NCI-H146 treated with DMSO at 0.1 percent for 48 hours (cell line): ENCODE data around the gene WDR86.

Source experiments
- DNase-seq: peaks from one replicate; lab custom pipeline; 2025; ENCODE audit not compliant: unreplicated experiment; lab: John Stamatoyannopoulos, UW

The WDR86 gene

DNA sequence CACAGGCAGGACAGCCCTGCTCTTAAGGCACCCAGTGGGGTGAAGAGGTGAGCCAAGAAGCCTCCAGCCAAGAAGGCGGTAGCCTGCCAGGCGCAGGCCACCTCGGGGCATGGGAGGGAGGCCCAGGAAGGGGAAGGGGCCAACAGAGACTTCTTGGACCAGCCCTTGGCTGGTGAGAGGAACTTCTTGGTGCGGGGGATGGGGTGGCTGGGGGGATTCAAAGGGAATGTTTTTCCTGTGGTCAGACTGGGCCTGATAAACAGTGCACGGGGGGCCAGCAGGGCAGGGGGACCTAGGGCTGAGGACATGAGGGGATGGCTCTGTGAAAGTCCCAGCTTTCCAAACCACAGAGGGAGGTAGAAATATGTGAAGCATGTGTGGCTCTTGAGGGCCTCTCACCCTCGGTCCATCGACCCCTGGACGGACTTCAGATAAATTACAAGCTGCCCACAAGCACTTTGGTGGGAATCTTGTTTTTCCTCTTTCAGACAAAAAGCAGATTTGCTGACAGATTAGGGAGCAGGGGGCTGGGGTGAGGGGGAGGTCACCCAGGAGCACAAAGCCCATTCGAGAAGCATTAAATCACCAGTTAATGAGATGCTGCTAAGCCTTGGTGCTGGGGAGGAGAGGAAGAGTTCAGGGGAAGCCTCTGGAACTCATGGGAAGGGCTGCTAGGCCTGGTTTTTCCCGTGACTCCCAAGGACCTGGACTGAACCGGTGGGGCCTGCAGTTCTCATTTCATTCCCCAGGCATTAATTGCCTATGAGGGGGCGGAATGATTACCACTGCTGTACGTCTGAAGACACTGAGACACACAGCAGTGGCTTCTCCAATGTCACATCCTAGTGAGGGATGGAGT, 18.8 kb upstream of the WDR86 start:
- DNase-seq, result no peak

DNA sequence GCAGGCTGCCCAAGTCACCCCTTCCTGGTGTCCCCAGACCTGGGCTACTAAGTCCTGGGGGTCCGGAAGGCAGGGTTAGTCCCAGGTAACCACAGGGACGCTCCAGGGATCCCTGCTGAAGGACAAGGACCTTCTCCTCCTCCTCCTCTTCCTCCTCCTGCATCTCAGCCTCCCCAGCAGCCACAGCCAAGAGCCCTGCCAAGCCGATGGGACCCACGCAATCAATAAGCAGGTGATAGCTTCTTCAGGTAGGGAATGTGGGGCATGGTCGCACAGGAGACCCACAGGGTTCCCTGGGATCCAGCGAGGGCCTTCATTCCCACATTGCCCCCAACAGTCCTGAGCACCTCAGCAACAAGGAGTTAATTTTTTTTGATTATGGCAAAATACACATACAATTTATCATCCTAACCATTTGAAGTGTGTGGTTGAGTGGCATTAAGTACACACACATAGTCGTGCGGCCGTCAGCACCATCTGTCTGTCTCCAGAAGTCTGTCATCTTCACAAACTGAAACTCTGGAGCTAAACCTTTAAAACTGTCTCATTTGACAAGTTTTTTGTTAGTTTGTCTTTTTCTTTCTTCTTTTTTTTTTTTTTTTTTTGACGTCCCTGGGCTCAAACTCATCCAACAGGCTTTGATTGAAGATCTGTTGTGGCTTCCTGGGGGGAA, 18.0 kb upstream of the WDR86 start:
- no peak for DNase-seq

DNA sequence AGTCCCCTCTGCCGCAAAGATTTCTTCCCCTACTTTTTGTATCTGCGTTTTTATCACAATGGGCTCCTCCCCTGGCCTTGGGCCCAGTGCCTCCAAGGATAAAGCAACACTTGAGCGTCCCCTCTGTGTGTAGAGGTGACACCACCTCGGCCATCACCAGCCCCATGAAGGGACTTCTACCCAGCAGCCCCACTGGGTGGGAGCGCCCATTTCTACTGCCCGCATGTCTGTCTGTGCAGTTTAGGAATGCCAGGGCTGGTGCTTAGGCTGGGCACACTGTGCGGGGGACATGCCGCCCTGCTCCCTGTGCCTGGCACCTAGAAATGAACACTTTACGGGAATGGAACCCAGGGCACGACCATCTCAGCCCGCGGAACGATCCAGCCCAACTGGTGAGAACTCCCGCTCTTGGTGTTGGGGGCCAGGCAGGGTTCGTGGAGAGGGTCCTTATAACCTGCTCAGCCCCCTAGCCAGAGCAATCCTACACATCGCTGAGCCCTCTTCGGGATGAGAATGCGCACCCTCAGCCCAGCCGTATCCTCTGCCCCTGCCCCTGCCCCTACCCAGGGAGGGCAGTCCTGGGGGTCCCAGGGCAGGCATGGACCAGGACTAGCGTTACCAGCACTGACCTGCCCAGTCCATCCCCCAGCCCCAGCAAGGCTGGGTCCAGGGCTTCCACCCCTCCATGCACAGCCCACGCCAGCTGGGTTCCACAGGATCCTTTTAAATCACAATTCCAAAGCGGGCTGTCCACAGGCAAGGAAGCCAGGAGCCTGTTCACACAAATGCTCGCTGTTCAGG, 17.3 kb upstream of the WDR86 start:
- no peak for DNase-seq

DNA sequence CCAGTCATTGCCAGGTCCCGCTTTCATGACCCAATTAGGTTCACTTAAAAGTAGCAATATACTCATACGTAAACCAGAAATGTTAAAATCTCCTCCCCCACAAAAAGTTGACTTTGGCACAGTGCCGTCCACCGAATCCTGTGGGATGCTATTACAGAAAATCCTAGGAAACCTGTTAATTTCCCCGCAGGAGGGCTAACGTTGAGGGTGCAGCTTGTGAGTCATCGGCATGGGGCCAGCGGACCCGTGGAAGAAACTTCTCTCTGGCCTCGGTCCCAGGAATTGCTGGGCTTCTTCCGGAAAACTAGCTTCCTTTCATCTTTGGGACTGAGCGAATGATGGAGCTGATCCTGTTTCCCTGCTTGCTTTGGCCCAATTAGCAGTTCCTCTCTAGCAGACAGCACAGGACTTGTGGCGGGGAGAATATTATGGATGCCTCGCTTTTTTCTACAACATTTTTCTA, 16.6 kb upstream of the WDR86 start:
- no peak for DNase-seq

DNA sequence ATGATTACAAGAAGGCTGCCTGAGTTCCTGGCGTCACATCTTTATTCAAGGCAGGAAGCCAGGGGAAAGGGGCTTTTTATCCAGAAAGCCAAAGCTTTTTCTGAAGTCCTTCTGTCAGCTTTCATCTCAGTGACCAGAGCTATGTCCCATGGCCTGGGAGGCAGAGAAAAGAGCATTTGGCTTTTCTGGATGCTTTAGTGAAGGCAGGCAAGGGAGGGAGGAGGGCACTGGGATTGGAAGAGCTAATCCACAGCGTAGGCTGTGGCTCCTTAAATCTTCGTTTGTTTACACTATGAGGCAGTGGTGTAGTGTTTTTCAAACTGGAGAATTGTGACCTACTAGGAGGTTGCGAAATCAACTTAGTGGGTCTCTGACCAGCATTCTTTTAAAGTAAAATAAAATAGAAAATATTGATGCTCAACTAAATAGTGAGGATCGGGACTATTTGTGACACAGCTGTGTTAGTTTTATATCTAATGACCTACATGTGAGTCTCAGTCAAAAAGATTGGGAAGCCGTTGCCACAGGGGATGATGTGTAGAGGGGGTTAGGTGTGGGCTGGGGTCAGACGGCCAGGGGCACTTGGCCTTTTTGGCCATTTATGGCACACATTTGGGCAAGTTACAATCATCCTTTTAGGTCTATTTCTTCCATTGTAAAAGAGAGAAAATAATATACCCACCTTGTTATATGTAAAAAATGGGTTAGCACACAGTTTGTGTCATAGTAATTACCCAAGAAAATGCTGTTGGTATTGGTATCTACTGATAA, 16.0 kb upstream of the WDR86 start:
- DNase-seq, result no peak

DNA sequence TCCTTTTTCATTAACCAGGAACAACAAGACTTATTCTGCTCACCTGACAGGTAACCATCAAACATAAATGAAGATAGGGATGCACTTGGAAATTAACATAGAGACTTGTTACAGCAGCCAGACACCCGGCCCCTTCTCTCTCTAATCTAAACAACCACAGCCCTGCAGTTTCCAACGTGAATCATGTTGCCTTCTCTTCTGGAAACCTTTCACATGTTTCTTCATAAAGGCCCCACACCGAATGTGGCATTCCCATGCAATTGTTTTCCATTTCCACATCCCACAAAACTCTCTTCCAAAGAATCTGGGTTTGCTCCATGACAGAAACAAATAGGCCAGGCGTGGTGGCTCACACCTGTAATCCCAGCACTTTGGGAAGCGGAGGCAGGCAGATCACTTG, 15.0 kb upstream of the WDR86 start:
- no peak for DNase-seq

DNA sequence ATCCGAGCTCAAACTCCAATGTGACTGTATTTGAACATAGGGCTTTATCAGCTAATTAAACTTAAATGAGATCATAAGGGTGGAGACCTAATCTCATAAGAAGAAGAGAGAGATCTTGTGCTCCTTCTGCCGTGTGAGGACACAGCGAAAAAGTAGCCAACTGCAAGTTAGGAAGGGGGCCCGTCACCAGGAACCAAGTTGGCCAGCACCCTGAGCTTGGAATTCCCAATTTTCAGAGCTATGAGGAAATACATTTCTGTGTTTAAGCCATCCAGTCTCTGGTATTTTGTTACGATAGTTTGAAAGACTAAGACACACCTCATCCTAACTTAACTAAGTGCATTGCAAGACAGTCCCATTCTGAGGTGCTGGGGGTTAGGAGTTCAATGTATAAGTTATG, 14.1 kb upstream of the WDR86 start:
- no peak for DNase-seq

DNA sequence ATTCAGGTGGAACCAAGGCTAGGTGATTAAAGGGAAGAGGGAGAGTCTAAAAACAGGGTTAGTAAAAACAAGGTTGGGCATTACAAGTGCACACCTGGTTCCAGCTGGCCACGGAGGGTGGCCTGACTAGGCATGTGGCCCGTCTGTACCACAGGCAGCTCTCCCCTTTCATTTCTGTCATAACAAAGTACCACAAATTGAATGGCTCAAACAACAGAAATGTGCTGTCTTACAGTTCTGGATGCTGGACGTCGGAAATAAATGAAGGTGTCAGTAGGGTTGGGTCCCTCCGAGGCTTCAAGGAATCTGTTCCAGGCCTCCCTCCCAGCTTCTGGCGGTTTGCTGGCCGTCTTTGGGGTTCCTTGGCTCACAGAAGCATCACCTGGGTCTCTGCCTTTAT, 13.4 kb upstream of the WDR86 start:
- no peak for DNase-seq

DNA sequence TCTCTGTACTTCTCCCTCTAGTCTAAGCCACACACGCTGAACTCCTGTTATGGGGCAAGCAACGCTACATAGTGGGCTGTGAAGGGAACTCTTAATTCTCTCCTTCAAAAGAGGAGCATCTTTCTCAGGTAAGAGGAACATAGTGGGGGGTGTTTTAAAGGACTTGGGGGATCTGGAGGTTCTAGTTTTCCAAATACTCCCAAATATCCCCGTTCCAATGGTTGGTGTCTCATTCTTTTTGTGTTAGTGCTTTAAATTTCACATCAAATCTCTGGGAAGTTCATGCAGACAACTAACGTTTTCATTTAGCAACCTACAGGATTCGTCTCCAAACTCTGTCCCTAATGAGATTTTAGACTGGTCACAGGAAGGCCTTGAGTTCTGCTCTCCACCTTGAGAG, 12.4 kb upstream of the WDR86 start:
- DNase-seq, result no peak

DNA sequence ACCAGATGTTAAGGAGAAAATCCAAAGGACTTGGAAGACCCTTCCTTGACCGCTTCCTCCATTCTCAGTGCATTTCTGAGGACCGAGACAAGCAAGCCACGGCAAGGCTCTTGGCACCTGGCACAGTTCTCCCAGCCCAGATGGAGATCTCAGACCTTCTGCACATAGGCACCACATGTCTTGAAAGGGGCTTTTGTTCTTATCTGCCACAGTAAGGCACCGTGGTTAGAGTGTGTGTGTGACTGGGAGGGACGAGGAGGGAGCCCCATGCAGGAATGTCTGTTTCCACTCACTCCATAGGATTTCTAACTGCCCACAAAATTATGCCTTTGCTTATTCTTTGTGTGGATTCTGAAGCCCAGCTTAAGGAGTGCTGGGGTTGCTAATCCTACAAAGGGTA, 10.3 kb upstream of the WDR86 start:
- DNase-seq, result no peak

DNA sequence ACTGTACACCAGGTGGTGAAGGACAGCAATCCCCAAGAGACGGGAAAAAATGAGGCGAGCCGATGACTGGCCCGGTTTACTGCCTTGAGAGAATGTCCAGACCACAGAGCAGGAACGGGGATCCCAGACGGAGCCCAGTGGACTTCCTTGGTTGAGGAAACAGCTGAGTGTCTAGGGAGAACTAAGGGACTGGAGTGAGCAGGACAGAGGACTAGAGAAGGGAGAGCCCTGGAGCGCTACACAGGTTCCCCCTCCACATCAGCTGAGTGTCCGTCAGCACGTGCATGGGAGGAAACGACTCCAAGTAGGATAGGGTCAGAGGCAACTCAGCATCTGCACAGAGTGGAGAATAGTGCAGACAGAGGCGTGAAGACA, 7.1 kb upstream of the WDR86 start:
- DNase-seq, result no peak

DNA sequence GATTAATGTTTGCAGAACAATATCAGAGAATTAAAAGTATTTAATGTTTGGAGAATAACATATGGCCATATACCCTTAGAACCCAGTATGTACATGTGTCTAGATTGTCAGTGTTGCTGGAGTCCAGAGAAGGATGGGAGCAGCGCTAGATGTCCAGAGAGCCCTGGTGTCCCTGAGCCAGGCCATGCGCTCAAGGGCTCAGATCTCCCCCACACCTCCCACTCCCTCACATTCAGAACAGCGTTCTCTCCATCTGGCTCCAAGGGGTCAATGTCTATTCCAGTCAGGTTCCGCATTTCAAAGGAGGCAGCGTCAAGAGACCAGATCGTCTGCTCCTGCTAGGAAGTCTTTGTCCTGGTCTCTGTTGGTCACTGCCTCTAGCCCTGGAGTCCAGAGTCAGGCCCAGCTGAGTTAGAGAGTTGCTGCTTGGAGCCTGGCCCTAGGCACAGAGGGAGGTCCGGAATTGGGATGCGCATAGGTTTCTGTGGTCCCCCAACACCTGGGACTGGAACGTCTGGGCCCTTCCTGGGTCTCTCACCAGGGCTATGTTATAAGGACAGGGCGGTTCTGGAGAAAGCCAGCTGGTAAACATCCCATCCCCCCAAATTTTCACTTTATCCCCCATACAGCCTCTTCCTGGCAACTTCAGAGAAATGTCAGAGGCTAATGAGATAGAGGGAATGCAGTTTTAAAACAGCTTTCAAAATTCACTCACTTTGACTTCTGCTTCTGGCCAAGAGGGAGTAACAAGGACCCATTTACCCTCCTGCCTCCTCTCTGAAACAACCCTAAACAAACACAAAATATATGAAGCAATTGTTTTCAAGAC, 6.5 kb upstream of the WDR86 start:
- no peak for DNase-seq

DNA sequence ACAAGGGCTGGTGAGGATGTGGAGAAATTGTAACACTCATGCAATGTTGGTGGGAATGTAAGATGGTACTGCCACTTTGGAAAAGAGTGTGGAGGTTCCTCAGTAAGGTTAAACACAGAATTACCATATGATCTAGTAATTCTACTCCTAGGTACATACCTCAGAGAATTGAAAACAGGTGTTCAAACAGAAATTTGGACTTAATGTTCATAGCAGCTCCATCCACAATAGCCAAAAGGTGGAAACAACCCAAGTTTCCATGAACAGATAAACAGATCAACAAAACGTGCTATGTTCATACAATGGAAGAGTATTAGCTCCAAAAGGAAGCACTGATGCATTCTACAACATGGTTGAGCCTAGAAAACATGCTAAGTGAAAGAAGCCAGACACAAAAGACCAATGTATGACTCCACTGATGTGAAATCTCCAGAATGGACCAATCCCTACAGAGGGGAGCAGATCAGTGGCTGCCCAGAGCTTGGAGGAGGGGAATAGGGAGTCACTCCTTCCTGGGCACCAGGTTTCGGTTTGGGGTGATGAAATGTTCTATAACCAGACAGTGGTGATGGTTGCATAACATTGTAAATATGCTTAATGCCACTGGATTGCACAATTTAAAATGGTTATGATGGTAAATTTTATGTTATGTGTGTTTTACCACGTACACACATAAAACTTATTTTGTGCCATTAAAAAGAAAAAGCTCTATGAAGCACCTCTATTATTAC, 5.7 kb upstream of the WDR86 start:
- DNase-seq, result no peak

DNA sequence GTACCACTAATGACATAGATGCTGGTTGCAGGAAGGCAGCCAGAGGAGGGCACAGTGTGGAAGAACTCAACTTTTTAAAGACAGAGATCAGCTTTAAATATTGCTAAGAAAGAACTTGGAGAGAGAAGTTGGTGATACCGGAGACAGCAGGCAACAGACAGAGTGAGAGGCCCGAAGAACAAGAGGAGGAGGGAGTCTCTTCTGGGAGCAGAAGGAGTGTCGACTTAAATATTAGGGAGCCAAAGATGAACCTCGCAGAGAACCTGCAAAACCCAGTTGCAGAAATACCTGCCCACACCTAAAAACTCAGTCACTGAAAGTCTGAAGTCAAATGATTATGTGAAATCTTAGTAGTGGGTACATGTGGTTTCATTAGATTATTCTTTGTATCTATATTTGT, 3.4 kb upstream of the WDR86 start:
- no peak for DNase-seq

DNA sequence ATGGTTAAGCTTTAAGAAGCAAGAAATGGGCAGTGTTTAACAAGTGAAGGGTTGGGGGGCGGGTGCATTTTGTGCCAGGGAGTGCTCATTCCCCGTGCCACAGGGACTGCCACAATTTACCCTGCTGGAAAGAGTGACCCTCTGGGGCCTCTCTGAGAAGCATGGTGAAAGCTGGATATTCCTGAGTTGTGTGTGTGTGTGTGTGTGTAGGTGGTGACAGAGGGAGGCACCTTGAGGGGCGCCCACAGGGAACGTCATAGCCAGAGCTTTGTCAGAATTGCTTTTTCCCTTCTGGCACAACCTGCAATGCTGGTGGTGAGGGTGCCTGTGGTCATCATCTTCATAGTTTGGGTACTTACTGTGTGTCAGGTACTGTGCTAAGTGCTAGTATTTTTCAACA, 2.5 kb upstream of the WDR86 start:
- no peak for DNase-seq

DNA sequence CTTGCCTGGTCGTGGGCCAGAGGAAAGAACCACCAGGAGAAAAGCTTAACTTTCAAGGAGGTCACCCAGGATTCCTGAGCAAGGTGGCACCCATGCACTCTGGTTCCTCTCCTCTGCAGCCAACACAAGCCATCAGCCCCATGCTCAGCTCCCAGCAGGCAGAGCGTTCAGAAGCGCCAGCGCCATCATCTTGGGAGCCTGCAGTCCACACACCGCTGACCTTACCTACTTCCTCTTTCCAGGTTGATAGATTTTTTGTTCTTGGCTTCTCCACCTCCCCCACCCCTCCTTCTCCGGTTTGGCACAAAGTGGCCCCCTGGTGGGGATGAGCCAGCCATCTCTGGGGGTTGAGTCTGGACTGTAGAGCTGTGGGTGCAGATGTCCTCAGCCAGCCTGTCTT, 1.7 kb upstream of the WDR86 start:
- DNase-seq, result no peak

DNA sequence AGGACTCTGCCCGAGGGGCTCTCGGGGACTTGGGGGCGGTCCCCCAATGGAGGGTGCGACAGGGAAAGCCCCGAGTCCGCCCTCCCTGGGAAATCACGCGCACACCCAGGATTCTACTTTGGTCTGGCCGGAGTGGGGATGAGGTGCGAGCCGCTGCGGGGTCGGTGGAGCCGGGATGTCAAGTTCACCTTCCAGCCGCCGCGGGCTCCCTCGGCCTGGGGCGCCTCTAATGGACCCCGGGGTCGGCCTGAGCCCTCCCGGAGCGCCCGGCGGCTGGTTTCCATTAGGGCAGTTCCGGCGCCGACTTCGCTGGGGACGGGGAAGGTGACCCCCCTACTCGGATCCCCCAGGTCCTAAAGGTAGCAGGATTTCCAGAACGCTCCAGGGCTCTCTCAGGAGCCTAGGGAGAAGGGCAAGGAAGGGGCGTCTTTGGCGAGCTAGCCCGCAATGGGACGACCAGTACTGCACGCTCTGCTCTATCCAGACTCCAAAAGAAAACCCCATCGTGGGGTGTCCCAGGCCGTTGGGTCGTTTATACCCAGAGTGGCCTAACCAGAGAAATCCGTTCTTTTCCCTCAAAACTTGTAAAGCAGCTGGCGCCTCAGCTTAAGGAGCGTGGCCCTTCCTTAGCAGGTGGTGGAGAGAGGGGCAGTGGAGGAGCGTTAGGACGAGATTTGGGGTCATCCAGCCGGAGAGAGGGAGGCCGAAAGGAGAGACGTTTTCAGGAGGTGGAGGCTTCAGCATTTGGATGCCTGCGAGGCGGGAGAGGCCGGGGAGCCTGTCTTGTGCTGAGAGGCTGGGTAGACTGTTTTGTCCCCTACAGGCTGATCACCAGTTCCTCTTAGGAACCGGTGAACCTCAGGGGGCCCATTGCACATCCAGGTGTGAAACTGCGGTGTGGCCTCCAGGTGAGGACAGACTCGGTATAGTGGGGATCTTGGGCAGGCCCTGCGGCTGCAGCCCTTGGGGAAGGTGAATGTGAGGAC, 860 bp upstream of the WDR86 start:
- DNase-seq, result no peak
